HepG2 (cell line): Measurements from ENCODE around the gene WNT3. TPM values are rescaled to one million over a fixed set of nuclear protein-coding genes. Genes with fewer than 3 reads are reported as not detected.
A peak's percentile ranks its signal among the peaks of the same experiment; 100 is the strongest.

ENCODE experiments used
- BATF2 ChIP-seq: sonication (generic); formaldehyde crosslinking; IDR thresholded peaks from 2 replicates; pipeline ENCODE4 v1.8.0; 2022; ENCODE audit warnings: mild to moderate bottlenecking, missing genetic modification reagents, moderate library complexity
- BRCA1 ChIP-seq: sonication (generic); formaldehyde crosslinking; IDR thresholded peaks from 2 replicates; pipeline ENCODE4 v1.4.0; 2020; ENCODE audit warnings: missing genetic modification reagents
- ETV6 ChIP-seq: sonication (generic); formaldehyde crosslinking; conservative IDR thresholded peaks from 2 replicates; pipeline ENCODE4 v1.4.0; 2020; ENCODE audit warnings: missing genetic modification reagents
- MATR3 ChIP-seq: sonication (generic); formaldehyde crosslinking; IDR thresholded peaks from 2 replicates; pipeline ENCODE4 v1.4.0; 2020; ENCODE audit warnings: missing genetic modification reagents
- NRL ChIP-seq: sonication (generic); formaldehyde crosslinking; IDR thresholded peaks from 2 replicates; pipeline ENCODE4 v1.5.0; 2020; ENCODE audit warnings: missing genetic modification reagents, mild to moderate bottlenecking, moderate library complexity, borderline replicate concordance
- PITX1 ChIP-seq: sonication (generic); formaldehyde crosslinking; IDR thresholded peaks from 2 replicates; pipeline ENCODE4 v1.5.1; 2020; ENCODE audit warnings: mild to moderate bottlenecking, missing genetic modification reagents
- PLRG1 ChIP-seq: fragments of 450-650 bp; conservative IDR thresholded peaks from 2 replicates; pipeline ENCODE4 v1.6.1; 2016
- SOX6 ChIP-seq, 2 experiments: fragments of 450-650 bp in 1 of 2; sonication (generic) in 1 of 2; formaldehyde crosslinking in 1 of 2; IDR thresholded peaks; 2 replicates each; pipeline versions ENCODE4 v1.4.0 to v1.6.1; 2017 to 2020; ENCODE audit warnings: antibody characterized with exemption in 1 of 2, mild to moderate bottlenecking in 1 of 2, missing genetic modification reagents in 1 of 2
- SP1 ChIP-seq, 2 experiments: fragments of 450-650 bp in 1 of 2; sonication (generic) in 1 of 2; formaldehyde crosslinking in 1 of 2; IDR thresholded peaks; 2 replicates each; pipeline versions ENCODE4 v1.4.0 to v1.6.1; 2016 to 2020; ENCODE audit warnings: missing genetic modification reagents in 1 of 2
- TEAD3 ChIP-seq: optimal IDR thresholded peaks from 2 replicates; pipeline ENCODE3; 2016; ENCODE audit warnings: borderline replicate concordance
- ZFP62 ChIP-seq: sonication (generic); formaldehyde crosslinking; IDR thresholded peaks from 2 replicates; pipeline ENCODE4 v1.4.0; 2020; ENCODE audit warnings: missing genetic modification reagents
- ZNF143 ChIP-seq: sonication (generic); formaldehyde crosslinking; IDR thresholded peaks from 2 replicates; pipeline ENCODE4 v1.4.0; 2020; ENCODE audit warnings: missing genetic modification reagents
- ZNF256 ChIP-seq: sonication (generic); formaldehyde crosslinking; conservative IDR thresholded peaks from 2 replicates; pipeline ENCODE4 v1.4.0; 2020; ENCODE audit warnings: missing genetic modification reagents
- ZNF263 ChIP-seq: sonication (generic); formaldehyde crosslinking; IDR thresholded peaks from 2 replicates; pipeline ENCODE4 v1.4.0; 2020; ENCODE audit warnings: missing genetic modification reagents
- ZNF281 ChIP-seq: sonication (generic); formaldehyde crosslinking; IDR thresholded peaks from 2 replicates; pipeline ENCODE4 v1.4.0; 2020; ENCODE audit warnings: missing genetic modification reagents, borderline replicate concordance
- ZNF326 ChIP-seq: sonication (generic); formaldehyde crosslinking; IDR thresholded peaks from 2 replicates; pipeline ENCODE4 v1.4.0; 2020; ENCODE audit warnings: missing genetic modification reagents, borderline replicate concordance
- ZNF704 ChIP-seq: sonication (generic); formaldehyde crosslinking; IDR thresholded peaks from 2 replicates; pipeline ENCODE4 v1.8.1; 2023; ENCODE audit warnings: mild to moderate bottlenecking, inconsistent platforms, moderate library complexity, missing genetic modification reagents, borderline replicate concordance
- ZNF772 ChIP-seq: sonication (generic); formaldehyde crosslinking; IDR thresholded peaks from 2 replicates; pipeline ENCODE4 v1.5.0; 2020; ENCODE audit warnings: mild to moderate bottlenecking, missing genetic modification reagents
- ZNF776 ChIP-seq: sonication (generic); formaldehyde crosslinking; IDR thresholded peaks from 2 replicates; pipeline ENCODE4 v1.4.0; 2020; ENCODE audit warnings: mild to moderate bottlenecking, missing genetic modification reagents
- ZSCAN12 ChIP-seq: sonication (generic); formaldehyde crosslinking; IDR thresholded peaks from 2 replicates; pipeline ENCODE4 v1.9.0; 2021; ENCODE audit warnings: mild to moderate bottlenecking, missing genetic modification reagents
- polyA plus RNA-seq, 8 experiments: library from polyadenylated mRNA; depleted of rRNA in 3 of 8; stranded (reverse) in 7 of 8; unstranded in 1 of 8; fragments of >200 nt; fragmentation: Illumina TruSeq in 4 of 8; extraction: Trizol in 4 of 8; gene quantifications; 2 replicates each; pipeline versions ENCODE4 v1.2.1 to v1.2.3, GENCODE V29; 2011 to 2016; ENCODE audit warnings: low read depth in 4 of 8, missing spikeins in 1 of 8, mixed read lengths in 1 of 8; ENCODE audit not compliant: insufficient read depth in 1 of 8
- total RNA-seq, 5 experiments: library from RNA; depleted of rRNA; stranded (reverse); fragments of >200 nt; fragmentation: Illumina TruSeq; extraction: Trizol; gene quantifications; 2 replicates each; pipeline ENCODE4 v1.2.3, GENCODE V29; 2016; ENCODE audit warnings: low read depth in 1 of 5
- TF ChIP-seq, protein P1 (sequence below): sonication (generic); formaldehyde crosslinking; IDR thresholded peaks from 2 replicates; pipeline ENCODE4 v1.4.0; 2020; ENCODE audit warnings: mild to moderate bottlenecking, missing genetic modification reagents, borderline replicate concordance

Gene WNT3
- total and polyA plus RNA-seq, 2 of the 13 experiments (the other 11 are each of a cell fraction or from before 2014, with no cell fraction given), result 8.5 to 10.3 TPM

GRCh38 chr17:46772475-46773220 is 45.8 kb downstream of the WNT3 start (continued):
- TF ChIP-seq, protein P1, sequence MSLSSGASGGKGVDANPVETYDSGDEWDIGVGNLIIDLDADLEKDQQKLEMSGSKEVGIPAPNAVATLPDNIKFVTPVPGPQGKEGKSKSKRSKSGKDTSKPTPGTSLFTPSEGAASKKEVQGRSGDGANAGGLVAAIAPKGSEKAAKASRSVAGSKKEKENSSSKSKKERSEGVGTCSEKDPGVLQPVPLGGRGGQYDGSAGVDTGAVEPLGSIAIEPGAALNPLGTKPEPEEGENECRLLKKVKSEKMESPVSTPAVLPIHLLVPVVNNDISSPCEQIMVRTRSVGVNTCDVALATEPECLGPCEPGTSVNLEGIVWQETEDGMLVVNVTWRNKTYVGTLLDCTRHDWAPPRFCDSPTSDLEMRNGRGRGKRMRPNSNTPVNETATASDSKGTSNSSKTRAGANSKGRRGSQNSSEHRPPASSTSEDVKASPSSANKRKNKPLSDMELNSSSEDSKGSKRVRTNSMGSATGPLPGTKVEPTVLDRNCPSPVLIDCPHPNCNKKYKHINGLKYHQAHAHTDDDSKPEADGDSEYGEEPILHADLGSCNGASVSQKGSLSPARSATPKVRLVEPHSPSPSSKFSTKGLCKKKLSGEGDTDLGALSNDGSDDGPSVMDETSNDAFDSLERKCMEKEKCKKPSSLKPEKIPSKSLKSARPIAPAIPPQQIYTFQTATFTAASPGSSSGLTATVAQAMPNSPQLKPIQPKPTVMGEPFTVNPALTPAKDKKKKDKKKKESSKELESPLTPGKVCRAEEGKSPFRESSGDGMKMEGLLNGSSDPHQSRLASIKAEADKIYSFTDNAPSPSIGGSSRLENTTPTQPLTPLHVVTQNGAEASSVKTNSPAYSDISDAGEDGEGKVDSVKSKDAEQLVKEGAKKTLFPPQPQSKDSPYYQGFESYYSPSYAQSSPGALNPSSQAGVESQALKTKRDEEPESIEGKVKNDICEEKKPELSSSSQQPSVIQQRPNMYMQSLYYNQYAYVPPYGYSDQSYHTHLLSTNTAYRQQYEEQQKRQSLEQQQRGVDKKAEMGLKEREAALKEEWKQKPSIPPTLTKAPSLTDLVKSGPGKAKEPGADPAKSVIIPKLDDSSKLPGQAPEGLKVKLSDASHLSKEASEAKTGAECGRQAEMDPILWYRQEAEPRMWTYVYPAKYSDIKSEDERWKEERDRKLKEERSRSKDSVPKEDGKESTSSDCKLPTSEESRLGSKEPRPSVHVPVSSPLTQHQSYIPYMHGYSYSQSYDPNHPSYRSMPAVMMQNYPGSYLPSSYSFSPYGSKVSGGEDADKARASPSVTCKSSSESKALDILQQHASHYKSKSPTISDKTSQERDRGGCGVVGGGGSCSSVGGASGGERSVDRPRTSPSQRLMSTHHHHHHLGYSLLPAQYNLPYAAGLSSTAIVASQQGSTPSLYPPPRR (CRISPR knock-in tag), result no peak
- 0 out of 2 replicates have a peak, but pooled peaks have one; percentile 3 for TF ChIP-seq ZNF704 (CRISPR knock-in tag)
- no peak for TF ChIP-seq ZNF776 (CRISPR knock-in tag)
- no peak for TF ChIP-seq PLRG1
- TF ChIP-seq ZNF326 (CRISPR knock-in tag), result no peak
- TF ChIP-seq ZNF143 (CRISPR knock-in tag), result peak; percentile 31; the same call in 1 of the 2 replicates
- no peak for TF ChIP-seq ZSCAN12
- no peak for TF ChIP-seq ZNF256
- TF ChIP-seq ZNF263 (CRISPR knock-in tag), result no peak
- peak; percentile 52; the same call in 1 of the 2 replicates for TF ChIP-seq NRL (CRISPR knock-in tag)
- TF ChIP-seq TEAD3, result no peak
- TF ChIP-seq ZFP62, result no peak
- TF ChIP-seq BRCA1, result no peak
- TF ChIP-seq ZNF281 (CRISPR knock-in tag), result no peak
- TF ChIP-seq ETV6 (CRISPR knock-in tag), result no peak; the same call in 1 of the 2 replicates
- no peak for TF ChIP-seq SP1 (IDR thresholded peaks at IDR 0.05)
- TF ChIP-seq SP1 (CRISPR knock-in tag; IDR thresholded peaks at IDR 0.05), result no peak
- no peak for TF ChIP-seq PITX1 (CRISPR knock-in tag)
- TF ChIP-seq BATF2 (CRISPR knock-in tag), result no peak
- TF ChIP-seq ZNF772 (CRISPR knock-in tag), result no peak
- TF ChIP-seq MATR3 (CRISPR knock-in tag), result no peak
- no peak for TF ChIP-seq SOX6 (IDR thresholded peaks at IDR 0.05)
- peak; percentile 70; the same call in 1 of the 2 replicates for TF ChIP-seq SOX6 (CRISPR knock-in tag; IDR thresholded peaks at IDR 0.05)
